Measurements from ENCODE around the gene KRTAP6-1.

GRCh38 chr21:30625449-30626165 lies 11.9 kb upstream of the KRTAP6-1 start:
- TF ChIP-seq CTCF (IDR thresholded peaks at IDR 0.05) = no peak
- no peak for TF ChIP-seq POLR2A (IDR thresholded peaks at IDR 0.05)

Data from right lobe of liver (tissue), 4 donors.